ENCODE data around the gene DRAM2. TPM values are rescaled to one million over a fixed set of nuclear protein-coding genes. Genes with fewer than 3 reads are reported as not detected.
"Not testable (repeated sequence)": the region's sequence is repeated elsewhere in the genome, so short reads cannot be mapped to it uniquely, and the experiment has no call there.

DRAM2 gene
- total RNA-seq, 1 experiment from 2014 or later = 56.1 TPM

GRCh38 chr1:111127923-111128643 is 11.8 kb downstream of the DRAM2 start:
- H3K4me3 ChIP-seq = no peak overlapping the region

GRCh38 chr1:111126354-111126753 is 13.5 kb downstream of the DRAM2 start:
- H3K4me1 ChIP-seq = no peaks in the 10 kb centered on the region
- no peak overlapping the region for H3K27ac ChIP-seq
- peaks cover 32% of the 10 kb centered on the region for H3K36me3 ChIP-seq
- no peak for DNase-seq
- H3K4me3 ChIP-seq = no peak overlapping the region
- no peaks in the 10 kb centered on the region for H3K27me3 ChIP-seq
- no peaks in the 10 kb centered on the region for H3K9me3 ChIP-seq (replicated peaks)

More at GRCh38 chr1:111127923-111128643, 11.8 kb downstream of the DRAM2 start:
- Histone ChIP-seq H3K36me3 (peaks cover 32% of the 10 kb centered on the region), H3K27me3 (no peaks in the 10 kb centered on the region), H3K4me1 (no peaks in the 10 kb centered on the region), H3K27ac (no peak overlapping the region), H3K9me3 (replicated peaks) (no peaks in the 10 kb centered on the region)
- DNase-seq = no peak

GRCh38 chr1:111116496-111116895 is 23.4 kb downstream of the DRAM2 start:
- Histone ChIP-seq H3K4me1 (no peaks in the 10 kb centered on the region), H3K27ac (no peak overlapping the region), H3K9me3 (replicated peaks) (no peaks in the 10 kb centered on the region), H3K36me3 (peaks cover 25% of the 10 kb centered on the region), H3K4me3 (no peak overlapping the region), H3K27me3 (no peaks in the 10 kb centered on the region)
- no peak for DNase-seq

- Histone ChIP-seq H3K27me3 (no peaks in the 10 kb centered on the region), H3K4me1 (no peaks in the 10 kb centered on the region), H3K27ac (no peak overlapping the region), H3K36me3 (no peaks in the 10 kb centered on the region), H3K9me3 (replicated peaks) (peaks cover 4% of the 10 kb centered on the region; the same call in 1 of the 2 replicates), H3K4me3 (no peak overlapping the region)
- DNase-seq = no peak
Observed at GRCh38 chr1:111110197-111110899, 29.5 kb downstream of the DRAM2 start.

- DNase-seq = no peak
- Histone ChIP-seq H3K9me3 (replicated peaks) (peaks cover 4% of the 10 kb centered on the region; the same call in 1 of the 2 replicates), H3K27ac (no peak overlapping the region), H3K27me3 (no peaks in the 10 kb centered on the region), H3K4me3 (no peak overlapping the region), H3K36me3 (no peaks in the 10 kb centered on the region), H3K4me1 (no peaks in the 10 kb centered on the region)
Observed at GRCh38 chr1:111104981-111105380, 34.9 kb downstream of the DRAM2 start.

- Histone ChIP-seq H3K9me3 (replicated peaks) (no peaks in the 10 kb centered on the region), H3K27ac (no peak overlapping the region), H3K27me3 (no peaks in the 10 kb centered on the region), H3K36me3 (no peaks in the 10 kb centered on the region), H3K4me1 (no peaks in the 10 kb centered on the region), H3K4me3 (no peak overlapping the region)
- no peak for DNase-seq
Observed at GRCh38 chr1:111101854-111102642, 37.8 kb downstream of the DRAM2 start.

- Histone ChIP-seq H3K4me3 (no peak overlapping the region), H3K9me3 (replicated peaks) (0 out of 2 replicates have a peak, but pooled peaks cover 3% of the 10 kb centered on the region), H3K4me1 (no peaks in the 10 kb centered on the region), H3K36me3 (no peaks in the 10 kb centered on the region), H3K27me3 (no peaks in the 10 kb centered on the region), H3K27ac (no peak overlapping the region)
- no peak for DNase-seq
Observed at GRCh38 chr1:111099289-111099688, 40.6 kb downstream of the DRAM2 start.

GRCh38 chr1:111097356-111098099 is 42.4 kb downstream of the DRAM2 start:
- DNase-seq = no peak

GRCh38 chr1:111095421-111095820 is 44.5 kb downstream of the DRAM2 start:
- not testable (repeated sequence) for H3K36me3 ChIP-seq; H3K9me3 ChIP-seq (replicated peaks); H3K27me3 ChIP-seq; H3K4me1 ChIP-seq; DNase-seq; H3K4me3 ChIP-seq; H3K27ac ChIP-seq

More at GRCh38 chr1:111097356-111098099, 42.4 kb downstream of the DRAM2 start:
- H3K36me3 ChIP-seq = no peaks in the 10 kb centered on the region
- no peaks in the 10 kb centered on the region for H3K27me3 ChIP-seq
- no peak overlapping the region for H3K4me3 ChIP-seq
- H3K27ac ChIP-seq = no peak overlapping the region
- H3K4me1 ChIP-seq = no peaks in the 10 kb centered on the region
- 0 out of 2 replicates have a peak, but pooled peaks cover 3% of the 10 kb centered on the region for H3K9me3 ChIP-seq (replicated peaks)

- Histone ChIP-seq H3K27ac (no peak overlapping the region), H3K36me3 (no peaks in the 10 kb centered on the region), H3K4me3 (no peak overlapping the region)
Observed at GRCh38 chr1:111089638-111090037, 50.3 kb downstream of the DRAM2 start.

GRCh38 chr1:111085676-111086075 is 54.2 kb downstream of the DRAM2 start:
- Histone ChIP-seq H3K27ac (no peak overlapping the region), H3K36me3 (no peaks in the 10 kb centered on the region), H3K4me1 (no peaks in the 10 kb centered on the region), H3K9me3 (replicated peaks) (no peaks in the 10 kb centered on the region), H3K4me3 (no peak overlapping the region), H3K27me3 (no peaks in the 10 kb centered on the region; the same call in 1 of the 2 replicates)
- no peak for DNase-seq

More at GRCh38 chr1:111089638-111090037, 50.3 kb downstream of the DRAM2 start:
- Histone ChIP-seq H3K27me3 (no peaks in the 10 kb centered on the region; the same call in 1 of the 2 replicates), H3K4me1 (no peaks in the 10 kb centered on the region), H3K9me3 (replicated peaks) (no peaks in the 10 kb centered on the region)
- no peak for DNase-seq

GRCh38 chr1:111084999-111085398 is 54.9 kb downstream of the DRAM2 start:
- no peak overlapping the region for H3K4me3 ChIP-seq
- H3K4me1 ChIP-seq = no peaks in the 10 kb centered on the region

GRCh38 chr1:111082421-111083203 is 57.3 kb downstream of the DRAM2 start:
- Histone ChIP-seq H3K27ac (no peak overlapping the region), H3K4me3 (no peak overlapping the region), H3K4me1 (no peaks in the 10 kb centered on the region), H3K27me3 (no peaks in the 10 kb centered on the region), H3K9me3 (replicated peaks) (no peaks in the 10 kb centered on the region), H3K36me3 (no peaks in the 10 kb centered on the region)
- no peak for DNase-seq

More at GRCh38 chr1:111084999-111085398, 54.9 kb downstream of the DRAM2 start:
- Histone ChIP-seq H3K27ac (no peak overlapping the region), H3K36me3 (no peaks in the 10 kb centered on the region), H3K9me3 (replicated peaks) (no peaks in the 10 kb centered on the region), H3K27me3 (no peaks in the 10 kb centered on the region; the same call in 1 of the 2 replicates)
- DNase-seq = no peak

All from SJCRH30 (cell line).